ACHN (cell line): ENCODE measurements around the gene EWSR1.
A peak's percentile ranks its signal among the peaks of the same experiment; 100 is the strongest.
"Not testable (repeated sequence)": the region's sequence is repeated elsewhere in the genome, so short reads cannot be mapped to it uniquely, and the experiment has no call there.

ENCODE experiments used
- DNase-seq: peaks from one replicate; pipeline ENCODE4 v3.0.0-alpha.2; 2015
- in situ Hi-C: cut with HindIII; loops from 2 replicates; pipeline ENCODE4 v1.10.0; 2017; ENCODE audit warnings: low sequenced_read_pairs, low pct_ligation_motif_present, low pct_unique_long_range_greater_than_20kb

EWSR1 gene

DNA sequence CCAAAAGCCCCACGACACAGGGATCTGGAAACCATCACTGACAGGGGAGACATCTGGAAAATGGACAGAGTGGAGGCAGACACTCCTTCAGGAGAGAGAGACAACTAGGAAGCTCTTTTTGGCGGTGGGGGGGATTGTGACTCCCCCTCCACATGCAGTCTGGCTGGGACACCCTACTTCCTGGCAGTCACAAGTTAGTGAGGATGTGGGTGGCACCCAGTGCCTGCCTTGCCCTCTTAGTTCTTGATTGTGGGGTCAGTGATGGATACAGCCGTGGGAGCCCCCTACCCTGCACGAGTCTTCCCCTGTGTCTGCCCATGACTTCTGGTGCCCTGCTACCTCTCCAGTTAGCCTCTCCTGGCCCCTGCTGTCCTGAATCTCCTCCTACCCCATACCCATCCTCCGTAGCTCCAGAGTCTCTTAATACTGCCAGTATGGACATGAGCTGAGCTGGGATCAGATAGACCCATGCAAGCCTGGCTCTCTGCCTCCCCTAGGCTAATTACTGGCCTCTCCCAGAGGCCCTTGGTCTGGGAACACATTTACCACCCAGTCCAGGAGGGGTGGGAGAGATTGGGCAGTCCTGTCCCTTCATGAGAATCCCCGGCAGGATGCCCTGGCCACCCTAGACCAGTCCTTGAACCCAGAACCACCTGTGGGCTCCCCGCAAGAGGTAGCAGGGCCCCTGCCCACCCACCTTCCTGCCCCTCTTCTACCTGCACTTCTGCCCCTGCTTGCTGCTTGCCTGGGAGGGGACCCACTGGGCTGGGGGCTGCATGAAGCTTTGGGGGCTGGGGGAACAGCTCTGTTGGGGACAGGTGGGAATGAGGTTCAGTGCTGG is 23.1 kb upstream of the EWSR1 start:
- DNase-seq: no peak
- in situ Hi-C loops: no loop called here

DNA sequence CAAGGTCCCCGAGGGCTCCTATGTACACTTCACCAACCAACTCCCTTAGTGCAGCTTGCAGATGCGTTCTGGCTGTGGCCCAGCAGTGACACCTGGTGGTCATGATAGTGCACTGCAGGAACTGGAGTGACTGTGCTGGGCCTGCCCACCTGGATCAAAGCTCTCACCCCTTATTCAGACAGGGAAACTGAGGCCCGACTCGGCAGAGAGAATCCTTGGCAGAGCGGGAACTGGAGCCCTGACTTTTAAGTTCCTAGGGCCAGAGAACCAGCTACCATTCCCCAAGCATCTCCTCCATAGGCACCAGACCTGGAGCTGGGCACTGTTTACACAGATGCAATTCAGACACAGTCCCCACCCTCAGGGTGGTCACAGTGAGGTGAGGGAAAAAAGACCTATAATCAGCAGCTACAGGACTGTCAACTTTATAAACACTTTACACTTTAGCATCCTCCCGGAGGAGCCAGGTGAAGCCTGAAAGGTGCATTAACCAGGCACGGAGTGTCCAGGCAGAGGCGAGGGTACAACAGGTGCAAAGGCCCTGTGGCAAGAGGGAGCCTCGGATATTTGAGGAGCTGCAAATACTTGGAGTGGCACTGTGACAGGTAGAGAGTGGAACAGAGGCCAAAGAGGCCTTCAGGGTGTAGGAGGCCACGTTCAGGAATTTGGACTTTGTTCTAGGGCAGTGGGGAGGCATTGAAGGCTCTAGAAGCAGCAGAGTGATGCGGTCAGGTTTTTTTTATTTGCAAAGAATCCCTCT is 22.3 kb upstream of the EWSR1 start:
- peak; percentile 47 for DNase-seq
- in situ Hi-C loops: no loop called here

DNA sequence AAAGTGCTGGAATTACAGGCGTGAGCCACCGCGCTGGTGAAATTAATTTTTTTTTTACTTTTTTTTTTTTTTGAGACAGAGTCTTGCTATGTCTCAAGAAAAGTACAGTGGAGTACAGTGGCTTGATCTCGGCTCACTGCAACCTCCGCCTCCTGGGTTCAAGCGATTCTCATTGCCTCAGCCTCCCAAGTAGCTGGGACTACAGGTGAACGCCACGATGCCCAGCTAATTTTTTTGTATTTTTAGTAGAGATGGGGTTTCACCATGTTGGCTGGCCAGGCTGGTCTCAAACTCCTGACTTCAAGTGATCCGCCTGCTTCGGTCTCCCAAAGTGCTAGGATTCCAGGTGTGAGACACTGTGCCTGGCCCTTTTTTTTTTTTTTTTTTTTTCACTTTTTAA is 20.2 kb upstream of the EWSR1 start:
- in situ Hi-C loops, DNase-seq: not testable (repeated sequence)

DNA sequence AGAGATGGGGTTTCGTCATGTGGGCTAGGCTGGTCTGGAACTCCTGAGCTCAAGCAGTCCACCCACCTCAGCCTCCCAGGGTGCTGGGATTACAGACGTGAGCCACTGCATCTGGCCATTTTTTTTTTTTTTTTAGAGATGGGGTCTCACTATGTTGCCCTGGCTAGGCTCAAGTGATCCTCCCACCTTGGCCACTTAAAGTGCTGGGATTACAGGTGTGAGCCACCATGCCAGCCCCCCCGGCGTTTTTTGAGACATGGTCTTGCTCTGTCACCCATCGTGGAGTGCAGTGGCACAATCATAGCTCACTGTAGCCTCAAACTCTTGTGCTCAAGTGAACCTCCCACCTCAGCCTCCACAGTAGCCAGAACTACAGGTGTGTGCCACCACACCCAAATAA is 16.8 kb upstream of the EWSR1 start:
- in situ Hi-C loops: no loop called here
- DNase-seq: no peak

DNA sequence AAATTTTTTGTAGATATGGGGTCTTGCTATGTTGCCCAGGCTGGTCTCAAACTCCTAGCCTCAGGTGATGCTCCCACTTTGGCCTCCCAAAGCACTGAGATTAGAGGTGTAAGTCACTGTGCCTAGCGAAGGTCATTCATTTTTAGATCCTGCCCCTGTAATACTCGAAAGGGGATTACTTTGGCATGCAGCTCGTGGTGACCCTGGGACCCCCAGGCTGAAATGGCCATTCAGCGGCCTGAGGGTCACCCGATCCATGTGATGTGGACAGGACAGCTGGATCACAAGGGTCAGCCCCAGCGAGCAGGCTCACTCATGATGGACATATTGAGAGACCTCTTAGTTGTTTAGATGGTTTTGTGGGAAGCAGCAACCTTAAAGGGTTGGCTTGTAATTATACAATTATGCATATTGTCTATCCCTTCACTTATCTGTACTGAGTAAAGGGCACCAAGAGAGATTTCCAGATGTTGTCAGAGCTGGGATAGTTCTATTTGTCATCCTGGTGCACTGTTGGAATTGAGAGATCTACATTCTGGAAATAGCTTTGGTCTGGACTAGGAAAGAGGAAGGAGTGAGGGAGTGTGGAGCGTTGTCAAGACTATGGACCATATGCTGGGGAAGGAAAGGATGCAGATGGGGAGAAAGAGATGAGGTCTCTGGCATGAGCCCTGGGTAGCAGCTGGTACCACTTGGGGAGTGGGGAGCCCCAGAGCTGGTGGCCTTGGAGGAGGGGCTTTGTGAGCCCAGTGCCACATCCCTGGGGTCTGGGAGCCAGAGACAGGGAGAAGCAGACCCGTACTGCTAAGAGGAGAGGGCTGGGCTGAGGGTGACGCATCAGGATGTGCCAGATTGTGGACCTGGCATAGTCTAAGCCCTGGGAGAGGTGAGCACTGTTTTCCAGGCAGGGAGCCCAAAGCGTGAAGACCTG is 15.8 kb upstream of the EWSR1 start:
- no peak for DNase-seq
- in situ Hi-C loops: no loop called here

DNA sequence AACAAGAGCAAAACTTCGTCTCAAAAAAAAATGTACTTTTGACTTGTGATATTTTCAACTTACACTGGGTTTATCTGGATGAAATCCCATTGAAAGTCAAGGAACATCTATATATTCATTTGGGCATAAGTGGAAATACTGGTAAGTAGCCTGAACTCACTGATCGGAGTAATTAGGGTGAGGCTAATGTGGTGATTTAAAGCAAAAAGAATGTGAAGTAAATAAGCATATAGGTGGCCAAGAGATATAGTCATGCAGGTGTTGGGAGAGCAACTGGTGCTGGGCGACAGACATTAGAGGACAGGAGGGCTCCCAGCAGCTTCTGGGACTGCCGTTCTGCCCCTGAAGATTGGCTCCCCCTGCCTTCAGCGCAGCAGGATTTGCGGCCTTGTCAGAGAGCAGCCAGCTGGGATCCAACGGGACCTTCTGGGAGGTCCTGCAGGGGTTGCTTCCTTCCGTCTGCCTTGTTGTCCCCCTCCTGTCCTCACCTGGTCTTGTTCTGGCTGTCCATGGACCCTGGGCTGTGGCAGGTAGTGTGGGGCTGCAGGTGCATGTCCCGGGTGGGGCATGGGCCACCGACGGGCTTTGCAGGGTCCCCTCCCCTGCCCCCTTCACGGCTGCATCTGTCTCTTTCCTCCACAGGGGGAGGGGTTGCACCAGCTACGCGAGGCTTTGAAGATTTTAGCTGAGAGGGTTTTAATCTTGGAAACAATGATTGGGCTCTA is 14.3 kb upstream of the EWSR1 start:
- no peak for DNase-seq
- in situ Hi-C loops: no loop called here

DNA sequence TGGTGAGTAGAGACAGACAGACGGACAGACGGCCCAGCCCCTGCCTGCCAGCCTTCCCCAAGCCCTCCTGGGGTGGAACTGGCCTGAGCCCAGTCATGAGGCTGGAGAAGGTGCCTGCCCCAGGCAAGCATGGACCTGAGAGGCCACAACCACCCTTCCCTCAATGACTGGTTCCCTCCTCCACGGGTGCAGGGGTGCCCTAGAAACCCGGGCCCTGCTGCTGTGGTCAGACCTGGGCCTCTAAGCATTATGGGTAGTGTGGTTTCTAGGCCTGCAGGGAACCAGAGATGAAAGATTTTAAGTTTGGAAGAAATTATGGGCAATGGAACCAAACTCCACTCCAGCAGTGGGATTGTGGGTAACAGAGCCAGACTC is 13.8 kb upstream of the EWSR1 start:
- in situ Hi-C loops: no loop called here
- DNase-seq: no peak

DNA sequence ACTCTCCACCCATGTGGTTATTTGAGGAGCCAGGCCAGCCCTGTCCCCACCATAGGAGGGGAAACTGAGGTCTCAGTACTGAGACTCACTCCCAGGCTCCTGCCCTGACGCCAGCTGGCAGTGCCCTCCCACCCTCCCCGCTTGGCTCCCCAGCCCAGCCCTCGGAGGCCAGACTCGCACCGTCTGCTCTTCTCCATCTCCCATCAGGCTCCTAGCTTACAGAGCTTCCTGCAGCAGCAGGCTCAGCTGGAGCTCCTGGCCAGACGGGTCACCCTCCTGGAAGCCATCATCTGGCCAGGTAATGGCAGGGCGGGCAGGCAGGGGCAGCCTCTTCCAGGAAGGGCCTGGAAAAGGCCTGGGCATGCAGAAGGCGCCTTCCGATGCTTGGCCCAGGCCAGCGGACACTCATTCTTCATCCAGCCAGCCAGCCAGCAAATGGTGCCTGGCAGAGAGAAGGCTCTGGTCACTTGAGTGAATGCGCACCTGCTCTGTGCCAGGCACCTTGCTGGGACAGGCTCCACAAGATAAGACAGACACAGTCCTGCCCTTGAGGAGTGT is 12.9 kb upstream of the EWSR1 start:
- in situ Hi-C loops: no loop called here
- no peak for DNase-seq

DNA sequence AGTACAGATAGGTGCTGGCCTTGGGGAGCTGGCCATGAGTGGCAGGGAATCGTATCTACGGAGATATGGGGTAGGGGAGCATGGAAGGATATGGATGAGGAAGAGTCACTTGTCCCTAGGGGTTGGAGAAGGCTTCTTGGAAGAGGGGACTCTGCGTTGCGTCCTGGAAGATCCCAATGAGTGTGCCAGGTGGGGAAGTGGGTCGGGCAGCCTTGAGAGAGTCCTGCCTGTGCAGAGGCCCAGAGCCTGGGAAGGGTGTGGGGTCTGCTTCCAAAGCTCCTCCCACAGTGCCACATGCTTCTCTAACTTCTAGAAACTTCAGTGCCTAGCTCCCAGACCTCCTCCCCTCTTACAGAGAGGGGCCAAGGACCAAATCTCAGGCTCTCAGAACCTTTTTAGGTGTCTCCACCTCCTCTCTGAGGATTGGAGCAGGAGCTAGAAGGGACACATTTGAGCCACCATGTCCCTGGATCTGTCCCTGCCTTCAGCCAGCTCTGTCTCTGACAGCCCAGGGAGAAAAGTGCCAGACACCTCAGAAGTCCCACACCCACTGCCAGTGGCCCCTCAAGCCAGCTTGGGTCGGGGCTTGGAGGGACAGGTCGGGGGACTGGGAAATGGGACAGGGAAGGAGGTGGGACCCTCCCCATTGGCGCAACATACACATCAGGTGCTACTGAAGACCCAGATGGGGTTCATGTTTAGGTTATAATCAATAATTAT is 11.3 kb upstream of the EWSR1 start:
- in situ Hi-C loops: no loop called here
- DNase-seq: no peak

DNA sequence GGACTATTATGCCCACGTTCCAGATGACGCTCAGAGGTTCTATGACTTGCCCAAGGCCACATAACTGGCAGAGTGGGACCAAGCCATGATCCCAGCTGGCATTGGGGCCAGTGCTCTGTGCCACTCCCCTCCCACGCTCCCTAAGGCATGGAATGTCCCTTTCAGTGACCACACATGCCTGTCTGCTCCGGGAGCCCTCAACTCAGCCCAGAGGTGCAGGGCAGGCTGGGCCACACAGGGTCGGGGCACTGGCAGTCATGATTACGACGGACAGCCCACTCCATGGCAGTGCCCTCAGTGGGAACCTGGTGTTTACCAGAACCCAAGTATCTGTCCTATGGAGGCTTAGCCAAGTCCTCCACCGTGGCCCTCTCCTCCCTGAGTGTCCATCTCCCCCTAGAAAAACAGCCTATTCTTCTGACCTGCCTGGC is 10.3 kb upstream of the EWSR1 start:
- no peak for DNase-seq
- in situ Hi-C loops: no loop called here

DNA sequence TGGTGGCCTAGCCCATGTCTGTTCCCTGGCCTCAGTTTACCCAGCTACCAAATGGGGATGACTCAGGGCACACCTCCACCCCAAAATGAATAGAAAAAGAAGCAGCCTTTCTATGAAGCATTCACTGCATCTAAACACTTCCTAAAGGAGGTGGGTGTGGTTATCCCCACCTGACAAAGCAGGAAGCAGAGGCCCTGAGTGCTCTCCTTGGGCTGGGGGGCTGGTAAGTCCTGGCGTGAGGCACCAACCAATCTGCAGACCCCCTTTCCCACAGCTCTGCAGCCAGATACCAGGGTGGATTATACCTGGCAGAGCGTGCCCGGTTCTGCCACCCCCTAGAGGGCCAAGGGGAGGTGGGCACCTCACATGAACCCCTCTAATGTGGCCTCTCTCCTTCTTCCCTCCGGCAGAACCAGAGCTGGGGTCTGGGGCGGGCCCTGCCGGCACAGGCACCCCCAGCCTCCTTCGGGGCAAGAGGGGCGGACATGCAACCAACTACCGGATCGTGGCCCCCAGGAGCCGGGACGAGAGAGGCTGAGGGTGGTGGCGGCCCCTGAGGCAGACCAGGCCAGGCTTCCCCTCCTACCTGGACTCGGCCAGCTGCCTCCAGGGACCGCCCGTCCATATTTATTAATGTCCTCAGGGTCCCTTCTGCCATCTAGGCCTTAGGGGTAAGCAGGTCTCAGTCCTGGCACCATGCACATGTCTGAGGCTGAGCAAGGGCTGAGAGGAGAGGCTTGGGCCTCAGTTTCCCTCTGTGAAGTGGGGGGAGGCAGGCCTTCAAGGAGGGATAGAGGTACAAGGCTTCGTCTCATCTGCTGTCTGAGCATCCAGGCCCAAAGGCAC is 9.4 kb upstream of the EWSR1 start:
- DNase-seq: no peak
- in situ Hi-C loops: no loop called here

DNA sequence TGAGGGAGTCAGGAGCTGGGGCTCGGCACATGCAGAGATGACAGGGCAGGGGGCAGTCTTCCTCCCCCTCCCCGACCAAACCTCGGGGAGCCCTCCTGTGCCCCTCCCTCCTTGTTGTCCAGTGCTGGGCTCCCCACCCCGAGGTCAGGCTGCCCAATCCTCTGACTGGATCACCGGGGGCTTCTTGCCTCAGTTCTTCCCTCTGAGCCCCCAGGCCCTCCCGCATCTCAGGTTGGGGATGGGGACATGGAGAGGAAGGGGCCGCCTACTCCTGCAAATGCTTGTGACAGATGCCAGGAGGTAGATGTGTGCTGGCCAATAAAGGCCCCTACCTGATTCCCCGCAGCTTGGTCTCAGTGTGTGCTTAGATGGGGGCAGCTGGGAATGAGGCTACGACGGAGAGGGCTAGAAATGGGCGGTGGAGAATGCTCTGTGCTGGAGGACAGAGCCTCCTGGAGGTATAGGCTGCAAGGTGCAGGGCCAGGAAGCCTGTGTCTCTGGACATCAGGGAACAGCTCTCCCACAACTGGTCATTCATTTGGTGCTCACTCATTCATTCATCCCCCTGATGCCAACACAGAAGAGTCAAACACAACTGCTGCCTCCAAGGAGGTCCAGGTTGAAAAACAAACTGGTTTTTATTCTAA is 8.7 kb upstream of the EWSR1 start:
- DNase-seq: no peak
- in situ Hi-C loops: no loop called here

DNA sequence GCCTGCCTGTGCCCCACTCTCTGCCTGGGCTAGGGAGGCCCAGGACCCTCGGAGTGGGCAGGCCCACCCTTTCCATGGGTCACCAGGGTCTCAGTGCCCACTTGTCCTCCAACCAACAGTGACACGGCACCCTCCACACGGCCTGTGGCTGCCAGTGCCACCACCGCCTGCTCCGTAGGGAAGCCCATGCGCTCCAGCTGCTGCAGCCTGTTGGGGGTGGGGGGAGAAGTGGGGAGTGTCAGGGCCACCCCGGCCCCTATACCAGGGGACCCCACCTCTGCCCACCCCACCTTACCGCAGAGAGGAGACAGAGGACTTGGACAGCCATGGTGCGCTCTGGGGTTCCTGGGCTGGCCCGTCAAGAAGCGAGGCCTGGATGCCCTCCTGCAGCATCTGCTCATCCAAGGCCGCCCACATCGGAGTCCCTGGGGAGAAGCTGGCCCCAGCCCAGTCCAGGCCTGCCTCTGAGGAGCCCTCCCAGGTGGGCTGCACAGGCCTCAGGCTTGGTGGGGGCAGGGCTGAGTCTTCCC is 8.0 kb upstream of the EWSR1 start:
- DNase-seq: no peak
- in situ Hi-C loops: no loop called here

DNA sequence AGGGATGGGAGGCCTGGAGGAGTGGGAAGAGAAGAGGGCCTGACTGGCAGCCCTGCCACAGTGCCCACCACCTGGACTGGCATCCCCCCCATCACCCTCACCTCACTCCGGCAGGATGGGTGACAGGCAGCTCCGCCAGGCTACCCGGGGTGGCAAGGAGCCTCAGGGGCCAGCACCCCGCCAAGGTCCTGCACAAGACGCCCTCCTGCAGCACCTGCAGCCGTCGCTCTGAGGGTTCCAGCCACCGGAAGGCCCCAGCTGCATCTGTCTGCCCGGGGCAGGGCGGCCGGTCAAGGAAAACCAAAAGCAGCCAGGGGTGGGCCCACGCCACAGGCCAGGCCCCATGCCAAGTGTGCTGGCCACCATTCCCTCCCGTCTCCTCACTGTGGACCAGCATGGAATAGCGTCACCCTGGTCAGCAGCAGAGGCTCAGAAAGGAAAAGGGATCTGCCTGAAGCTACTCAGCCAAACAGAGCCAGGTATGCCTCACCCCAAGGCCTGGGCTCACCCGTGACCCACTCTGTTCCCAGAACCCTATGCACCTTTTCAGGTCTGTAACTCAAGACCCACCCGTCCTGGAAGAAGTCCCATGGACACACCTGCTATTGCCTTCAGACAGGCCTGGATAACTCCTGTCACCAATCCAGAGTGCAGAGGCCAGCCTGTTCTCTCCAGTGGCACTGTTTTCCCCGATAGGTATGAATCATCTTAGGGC is 7.3 kb upstream of the EWSR1 start:
- in situ Hi-C loops: no loop called here
- DNase-seq: no peak

DNA sequence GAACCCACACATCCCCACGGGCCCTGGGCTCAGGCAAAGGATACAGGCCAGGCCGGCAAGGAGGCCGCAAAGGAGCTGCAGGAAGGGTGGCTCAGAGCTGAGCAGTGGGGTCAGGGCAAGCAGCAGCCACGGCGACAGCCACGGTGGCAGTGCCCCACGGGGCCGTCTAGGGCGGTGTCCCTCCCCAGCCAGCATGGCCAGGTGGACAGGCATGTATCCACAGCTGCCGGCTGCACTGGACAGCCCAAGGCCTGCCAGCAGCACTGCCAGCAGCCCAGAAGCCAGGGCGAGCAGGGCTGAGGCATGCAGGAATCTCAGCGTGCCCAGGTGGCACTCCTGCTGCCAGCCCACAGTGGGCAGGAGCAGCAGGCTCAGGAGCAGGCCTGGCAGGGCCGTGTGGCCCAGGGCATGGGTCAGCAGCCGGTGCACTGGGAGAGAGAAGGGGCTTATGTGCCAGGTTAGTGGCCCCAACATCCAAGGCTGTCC is 4.2 kb upstream of the EWSR1 start:
- in situ Hi-C loops: no loop called here

More for the DNA sequence above, 4.2 kb upstream of the EWSR1 start:
- no peak for DNase-seq
